NCI-H1930 (cell line): ENCODE measurements around the gene EOLA1.
"Not testable (repeated sequence)": the region's sequence is repeated elsewhere in the genome, so short reads cannot be mapped to it uniquely, and the experiment has no call there.

Source experiments
- DNase-seq, 2 experiments: peaks; one replicate each; lab custom pipeline; 2025; lab: John Stamatoyannopoulos, UW

The EOLA1 gene

GRCh38 chrX:149513825-149514428 lies 26.9 kb upstream of the EOLA1 start:
- no peak for DNase-seq

GRCh38 chrX:149515954-149516602 lies 24.7 kb upstream of the EOLA1 start:
- DNase-seq, result no peak

GRCh38 chrX:149516604-149517003 lies 24.2 kb upstream of the EOLA1 start:
- no peak for DNase-seq

DNA sequence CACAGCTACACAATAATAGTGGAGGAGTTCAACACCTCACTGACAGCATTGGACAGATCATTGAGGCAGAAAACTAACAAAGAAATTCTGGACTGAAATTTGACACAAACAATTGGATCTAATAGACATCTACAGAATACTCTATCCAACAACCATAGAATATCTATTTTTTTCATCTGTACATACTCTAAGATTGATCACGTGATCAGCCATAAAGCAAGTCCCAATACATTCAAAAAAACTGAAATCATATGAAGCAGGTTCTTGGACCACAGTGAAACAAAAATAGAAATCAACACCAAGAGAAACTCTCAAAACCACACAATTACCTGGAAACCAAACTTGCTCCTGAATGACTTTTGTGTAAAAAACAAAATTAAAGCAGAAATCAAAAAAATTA lies 23.5 kb upstream of the EOLA1 start:
- DNase-seq, result no peak

- no peak for DNase-seq
Observed at GRCh38 chrX:149518236-149518635, 22.6 kb upstream of the EOLA1 start.

- DNase-seq, result not testable (repeated sequence)
Observed at GRCh38 chrX:149520636-149521277, 20.1 kb upstream of the EOLA1 start.

GRCh38 chrX:149521438-149521837 lies 19.4 kb upstream of the EOLA1 start:
- no peak for DNase-seq

GRCh38 chrX:149522916-149523315 lies 17.9 kb upstream of the EOLA1 start:
- no peak for DNase-seq

GRCh38 chrX:149525389-149525788 lies 15.4 kb upstream of the EOLA1 start:
- DNase-seq, result peak in 1 of 2 experiments; percentile 3

DNA sequence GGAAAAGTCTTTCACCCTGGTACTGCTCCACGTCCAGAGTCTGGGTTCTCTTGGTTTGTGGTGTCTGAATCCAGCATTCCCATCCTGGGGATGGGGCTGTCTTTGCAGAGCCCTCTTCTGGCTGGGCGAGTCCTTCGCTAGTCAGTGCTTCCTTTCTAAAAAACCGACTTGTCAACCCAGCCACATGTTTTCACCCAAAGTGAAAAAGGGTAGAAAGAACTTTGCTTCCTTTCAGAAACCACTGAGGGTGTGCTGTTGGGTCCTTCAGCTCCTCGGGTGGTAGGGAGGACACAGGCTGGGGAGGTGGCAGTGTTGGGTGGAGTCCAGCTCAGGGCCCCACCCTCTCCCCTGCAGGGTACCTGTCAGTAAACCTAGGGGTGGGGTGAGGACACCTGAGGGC lies 14.9 kb upstream of the EOLA1 start:
- DNase-seq, result not testable (repeated sequence)

GRCh38 chrX:149526318-149527033 lies 14.3 kb upstream of the EOLA1 start:
- not testable (repeated sequence) for DNase-seq

DNA sequence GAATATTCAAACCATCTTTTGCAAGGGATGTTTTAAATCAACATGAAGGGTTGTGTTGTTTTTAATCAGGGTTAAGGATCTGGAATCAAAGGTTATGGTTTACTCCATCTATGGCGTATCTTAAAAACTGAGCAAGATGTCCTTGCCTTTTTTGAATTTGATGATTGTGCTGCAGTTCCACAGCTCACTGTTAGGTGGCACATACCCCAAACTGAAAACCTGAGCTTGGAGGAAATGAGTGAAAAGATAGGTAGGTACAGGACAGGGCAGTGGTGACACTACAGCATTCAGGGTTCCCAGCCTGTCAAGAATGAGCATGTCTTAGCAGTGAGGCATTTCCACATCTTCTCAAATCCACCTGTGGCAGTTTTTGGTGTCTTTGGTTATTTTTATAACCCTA lies 13.1 kb upstream of the EOLA1 start:
- DNase-seq, result no peak

DNA sequence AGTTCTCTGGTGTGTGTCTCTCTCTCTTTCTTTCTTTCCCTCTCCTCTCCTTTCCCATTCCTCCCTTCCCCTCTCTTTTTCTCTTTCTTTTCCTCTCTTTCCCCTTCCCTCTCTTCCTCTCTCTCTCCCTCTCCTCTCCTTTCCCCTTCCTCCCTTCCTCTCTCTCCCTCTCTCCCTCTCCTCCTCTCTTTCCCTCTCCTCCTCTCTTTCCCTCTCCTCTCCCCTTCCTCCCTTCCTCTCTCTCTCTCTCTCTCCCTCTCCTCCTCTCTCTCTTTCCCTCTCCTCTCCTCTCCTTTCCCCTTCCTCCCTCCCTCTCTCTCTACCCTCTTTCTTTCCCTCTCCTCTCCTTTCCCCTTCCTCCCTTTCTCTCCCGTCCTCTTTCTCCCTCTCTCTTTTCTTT lies 12.4 kb upstream of the EOLA1 start:
- no peak for DNase-seq

- no peak for DNase-seq
Observed at GRCh38 chrX:149531599-149531998, 9.2 kb upstream of the EOLA1 start.

DNA sequence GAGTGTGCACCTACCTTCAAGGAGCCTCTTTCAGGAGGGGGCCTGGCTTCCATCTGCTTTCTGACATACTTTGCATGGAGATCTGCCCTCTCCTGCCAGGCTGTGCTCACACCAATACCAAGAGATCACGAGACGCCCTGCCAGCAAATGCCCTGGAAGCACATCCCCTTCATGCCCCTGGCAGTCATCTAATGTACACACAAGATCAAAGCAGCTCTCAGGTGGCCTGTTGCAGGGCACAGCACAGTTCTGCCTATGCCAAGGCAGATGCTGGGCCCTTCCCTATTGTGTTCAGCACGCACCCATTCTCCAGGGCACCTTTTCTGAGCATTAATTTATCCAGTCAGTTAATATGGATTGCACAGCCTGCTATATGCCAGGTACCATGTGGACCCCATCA lies 7.9 kb upstream of the EOLA1 start:
- DNase-seq, result not testable (repeated sequence)

DNA sequence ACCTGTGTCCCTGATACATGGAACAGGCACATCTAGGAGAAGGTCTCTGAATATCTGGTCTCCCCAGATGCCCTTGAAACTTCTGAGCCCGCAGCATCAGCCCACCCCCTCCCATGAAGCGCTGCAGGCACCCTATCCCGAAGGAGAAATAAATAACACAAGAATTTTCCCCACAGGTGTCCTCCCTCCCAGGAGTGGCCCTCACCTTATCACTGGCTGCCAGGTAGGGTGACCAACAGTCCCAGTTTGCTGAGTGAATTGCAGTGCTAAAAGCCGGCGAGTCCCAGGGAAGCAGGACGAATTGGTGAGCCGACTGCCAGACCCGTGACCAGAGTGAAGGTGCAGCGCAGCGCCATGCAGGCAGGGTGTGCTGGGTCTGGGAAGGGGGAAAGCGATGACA lies 6.8 kb upstream of the EOLA1 start:
- not testable (repeated sequence) for DNase-seq

- DNase-seq, result not testable (repeated sequence)
Observed at GRCh38 chrX:149534926-149535602, 5.7 kb upstream of the EOLA1 start.

DNA sequence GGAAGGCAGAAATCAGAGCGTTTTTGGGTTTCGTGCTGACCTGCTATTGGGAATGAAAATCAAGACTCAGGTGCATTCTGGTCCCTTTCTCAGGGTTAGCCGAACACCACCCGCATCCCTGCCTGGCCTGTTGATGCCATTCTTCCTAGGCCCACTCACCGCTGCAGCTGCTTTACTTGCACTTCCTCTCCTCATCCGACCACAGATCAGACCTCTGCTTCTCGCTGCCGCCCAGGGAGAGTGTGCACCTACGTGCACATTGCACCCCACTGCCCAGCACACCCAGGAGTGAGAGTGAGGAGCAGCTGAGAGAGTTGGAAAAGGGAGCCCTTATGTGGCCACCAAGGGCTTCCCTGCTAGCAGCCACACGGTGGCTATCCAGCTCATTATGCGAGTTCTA lies 3.3 kb upstream of the EOLA1 start:
- DNase-seq, result not testable (repeated sequence)

DNA sequence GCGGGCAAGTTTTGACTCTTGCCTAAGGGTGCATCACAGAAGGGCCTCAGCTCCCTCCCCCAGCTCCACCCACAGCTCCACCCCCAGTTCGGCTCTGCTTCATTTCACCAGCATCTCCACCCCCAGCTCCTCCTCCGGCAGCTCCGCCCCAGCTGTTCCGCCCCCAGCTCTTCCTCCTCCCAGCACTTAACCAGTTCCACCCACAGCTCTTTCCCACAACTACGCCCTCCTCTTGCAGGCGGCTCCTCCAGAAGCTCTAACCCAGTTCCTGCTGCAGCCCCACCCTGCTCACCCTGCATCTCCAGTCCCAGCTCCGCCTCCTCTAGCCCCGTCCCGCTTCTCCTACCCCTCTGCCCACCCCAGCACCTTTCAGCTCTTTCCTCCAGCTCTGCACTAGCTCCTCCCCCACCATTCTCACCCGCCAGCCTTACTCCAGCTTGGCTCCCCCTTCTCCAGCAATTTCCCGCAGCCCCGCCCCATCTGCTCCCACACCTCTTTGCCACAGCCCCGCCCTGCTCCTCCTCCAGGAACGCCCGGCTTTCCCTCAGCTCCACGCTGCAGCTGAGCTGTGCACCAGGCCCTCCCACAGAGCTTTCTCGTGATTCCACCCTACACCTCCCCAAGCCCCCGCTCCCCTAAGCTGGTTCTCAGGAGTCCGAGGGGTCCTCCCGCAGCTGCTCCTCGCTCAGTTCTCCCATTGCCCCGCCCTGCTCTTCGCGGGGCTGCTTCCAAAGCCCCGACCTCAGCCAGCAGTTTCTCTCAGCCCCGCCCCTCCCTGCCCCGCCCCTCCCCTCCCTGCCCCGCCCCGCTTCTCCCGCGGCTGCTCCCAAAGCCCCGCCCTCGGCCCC lies 1.3 kb upstream of the EOLA1 start:
- DNase-seq, result peak; percentile 70 to 78

DNA sequence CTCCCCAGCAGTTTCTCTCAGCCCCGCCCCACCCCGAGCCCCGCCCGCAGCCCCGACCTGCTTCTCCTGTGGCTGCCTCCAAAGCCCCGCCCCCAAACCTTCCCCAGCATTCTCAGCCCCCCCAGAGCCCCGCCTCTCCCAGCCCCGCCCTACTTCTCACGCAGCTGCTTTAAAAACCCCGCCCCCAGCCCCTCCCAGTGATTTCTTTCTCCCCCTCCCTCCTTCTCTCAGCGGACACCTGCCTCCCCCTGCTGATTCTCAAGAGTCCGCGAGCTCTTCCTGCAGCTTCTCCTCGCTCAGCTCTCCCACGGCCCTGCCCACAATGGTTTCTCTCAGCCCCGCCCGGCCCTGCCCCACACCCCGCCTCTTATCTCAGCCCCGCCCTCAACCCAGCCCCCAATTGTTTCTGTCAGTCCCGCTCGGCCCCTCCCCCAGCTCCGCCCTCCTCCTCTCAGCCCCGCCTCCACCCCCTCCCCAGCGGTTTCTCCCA lies 636 bp upstream of the EOLA1 start:
- peak; percentile 79 to 82 for DNase-seq

DNA sequence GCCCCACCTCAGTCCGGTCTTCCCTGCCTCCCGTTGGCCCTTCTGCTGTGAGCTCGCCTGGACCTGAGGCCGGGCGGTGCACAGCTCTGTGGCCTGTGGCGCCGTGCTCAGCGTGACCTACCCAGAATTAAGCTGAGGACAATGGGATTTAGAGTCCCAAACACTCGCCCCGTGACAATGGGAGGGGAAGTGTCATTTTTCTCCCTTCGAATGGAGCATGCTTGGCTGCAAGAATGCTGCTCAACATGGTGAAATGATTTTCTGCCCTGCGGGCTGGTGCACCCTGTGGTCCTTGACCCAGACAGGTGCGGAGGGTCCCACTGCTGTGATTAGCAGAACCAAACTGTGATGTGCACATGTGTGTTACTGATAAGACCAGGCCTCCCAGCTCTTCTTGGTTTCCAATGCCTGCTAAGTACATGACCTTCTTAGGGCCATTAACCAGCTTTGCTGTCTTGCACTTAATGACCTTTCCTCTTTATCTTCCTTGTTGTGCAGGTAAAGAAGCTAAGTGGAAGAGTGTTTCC lies 772 bp downstream of the EOLA1 start:
- DNase-seq, result no peak
